Neural progenitor cell (in vitro differentiated cells): Measurements from ENCODE around the gene SGPP1. TPM values are rescaled to one million over a fixed set of nuclear protein-coding genes. Genes with fewer than 3 reads are reported as not detected.
"Not testable (repeated sequence)": the region's sequence is repeated elsewhere in the genome, so short reads cannot be mapped to it uniquely, and the experiment has no call there.

Source experiments
- DNase-seq: peaks from one replicate; pipeline ENCODE4 v3.0.0-alpha.2; 2016; ENCODE audit warnings: low spot score
- H2AFZ ChIP-seq: fragments of 200-600 bp; sonication (generic); replicated peaks from 2 replicates; pipeline ENCODE4 v1.6.1; 2016; ENCODE audit warnings: antibody characterized with exemption
- H3F3A ChIP-seq: fragments of 200-600 bp; sonication (generic); 2 replicates; pipeline ENCODE4 v1.6.1; 2016; ENCODE audit warnings: antibody characterized with exemption, low read depth
- H3K27ac ChIP-seq: fragments of 200-600 bp; sonication (generic); 2 replicates; pipeline ENCODE4 v1.5.1; 2016; ENCODE audit warnings: mild to moderate bottlenecking
- H3K27me3 ChIP-seq: fragments of 200-600 bp; sonication (generic); 2 replicates; pipeline ENCODE4 v1.6.1; 2016; ENCODE audit warnings: mild to moderate bottlenecking, moderate library complexity
- H3K36me3 ChIP-seq: fragments of 200-600 bp; sonication (generic); 2 replicates; pipeline ENCODE4 v1.5.1; 2016
- H3K4me1 ChIP-seq: fragments of 200-600 bp; sonication (generic); 2 replicates; pipeline ENCODE4 v1.6.1; 2016; ENCODE audit warnings: mixed run types
- H3K4me2 ChIP-seq: fragments of 200-600 bp; sonication (generic); 2 replicates; pipeline ENCODE4 v1.6.1; 2016
- H3K4me3 ChIP-seq: fragments of 200-600 bp; sonication (generic); 2 replicates; pipeline ENCODE4 v1.5.1; 2016
- H3K79me2 ChIP-seq: fragments of 200-600 bp; sonication (generic); 2 replicates; pipeline ENCODE4 v1.6.1; 2016; ENCODE audit warnings: low read depth
- H3K9ac ChIP-seq: fragments of 200-600 bp; sonication (generic); 2 replicates; pipeline ENCODE4 v1.6.1; 2016
- H3K9me3 ChIP-seq: fragments of 200-600 bp; sonication (generic); 2 replicates; pipeline ENCODE4 v1.5.1; 2016; ENCODE audit warnings: low read depth
- H4K20me1 ChIP-seq: fragments of 200-600 bp; sonication (generic); 2 replicates; pipeline ENCODE4 v1.6.1; 2016; ENCODE audit warnings: low read depth
- H3K27ac Mint-ChIP-seq: 3 replicates; pipeline ENCODE4 v1.8.0; 2021; ENCODE audit warnings: mixed read lengths
- H3K27me3 Mint-ChIP-seq: 2 replicates; pipeline ENCODE4 v1.8.0; 2022; ENCODE audit warnings: low read depth, mild to moderate bottlenecking, inconsistent platforms, moderate library complexity, mixed read lengths; ENCODE audit not compliant: insufficient read depth
- H3K36me3 Mint-ChIP-seq: 3 replicates; pipeline ENCODE4 v1.8.0; 2021; ENCODE audit warnings: mixed read lengths
- H3K4me1 Mint-ChIP-seq: 3 replicates; pipeline ENCODE4 v1.8.0; 2021; ENCODE audit warnings: mixed read lengths
- H3K4me3 Mint-ChIP-seq: 3 replicates; pipeline ENCODE4 v1.8.0; 2021; ENCODE audit warnings: mild to moderate bottlenecking, moderate library complexity, mixed read lengths
- H3K9me3 Mint-ChIP-seq: 3 replicates; pipeline ENCODE4 v1.8.0; 2020; ENCODE audit warnings: mixed read lengths
- CTCF ChIP-seq: fragments of 200-600 bp; sonication (generic); IDR thresholded peaks from 2 replicates; pipeline ENCODE4 v1.5.1; 2017; ENCODE audit warnings: antibody characterized with exemption, mild to moderate bottlenecking
- EZH2 ChIP-seq: fragments of 200-600 bp; sonication (generic); IDR thresholded peaks from 2 replicates; pipeline ENCODE4 v1.6.1; 2017; ENCODE audit warnings: antibody characterized with exemption, mild to moderate bottlenecking, moderate library complexity
- EZH2phosphoT487 ChIP-seq: fragments of 200-600 bp; sonication (generic); IDR thresholded peaks from 2 replicates; pipeline ENCODE4 v1.6.1; 2017; ENCODE audit warnings: antibody characterized with exemption
- small RNA-seq: library from RNA; depleted of rRNA; stranded (forward); fragments of <200 nt; gene quantifications from one replicate; pipeline ENCODE3, GENCODE V24; 2015
- total RNA-seq: library from RNA; depleted of rRNA; stranded (reverse); fragments of >200 nt; gene quantifications from 2 replicates; pipeline ENCODE4 v1.2.3, GENCODE V29; 2015; ENCODE audit warnings: low replicate concordance

The SGPP1 gene
- total RNA-seq, 1 donor from 2014 or later = 9.2 TPM

DNA sequence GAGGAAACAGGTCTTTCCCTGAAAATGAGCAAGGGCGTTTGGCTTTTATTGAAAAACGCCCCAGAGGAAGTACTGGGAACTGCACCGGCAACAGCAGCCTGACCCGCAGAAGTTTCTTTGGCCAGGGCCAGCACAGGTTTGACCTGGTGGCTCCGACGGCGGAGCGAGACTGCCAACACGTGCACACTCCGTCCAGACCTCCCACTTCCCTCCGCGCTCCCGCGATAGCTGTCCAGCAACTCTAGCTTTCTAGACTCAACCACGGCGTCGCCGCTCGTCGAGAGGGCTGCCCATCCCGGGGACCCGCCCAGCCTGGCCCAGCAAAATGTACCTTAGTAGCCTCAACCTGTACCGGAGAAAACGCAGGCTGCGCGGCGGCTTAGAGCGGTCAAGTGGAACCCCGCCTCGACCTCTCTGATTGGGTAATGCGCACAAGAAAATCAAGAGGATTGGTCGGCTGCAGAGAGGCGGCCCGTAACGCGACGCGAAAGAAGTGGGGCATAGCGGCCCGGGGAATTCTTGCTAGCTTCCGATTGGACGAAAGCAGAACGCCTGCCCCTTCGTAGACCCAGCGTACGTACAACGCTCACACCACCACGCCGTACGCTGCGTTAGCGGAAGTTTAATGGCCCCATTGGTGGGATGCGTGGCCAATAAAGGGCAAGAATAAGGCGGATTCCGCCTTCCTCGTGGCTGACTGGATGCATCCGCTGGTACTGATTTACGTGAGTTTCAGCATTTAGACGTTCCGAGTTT, 86.2 kb downstream of the SGPP1 start, which contains the start of gene WDR89:
Gene WDR89, minus strand, starts transcription at position 399 of the 756 bp plus-strand sequence. CDS start 41,929 bp downstream, outside the sequence.
- H3K27ac ChIP-seq = peak within 1 kb of the TSS; percentile 83
- H3K9ac ChIP-seq = peak within 1 kb of the TSS; percentile 62
- H2AFZ ChIP-seq = peak within 1 kb of the TSS; percentile 98
- Mint-ChIP-seq H3K4me3 (peak within 1 kb of the TSS; percentile 90), H3K27ac (peak within 1 kb of the TSS; percentile 96), H3K4me1 (peaks cover 12% of the 10 kb centered on the region), H3K27me3 (no peaks in the 10 kb centered on the region), H3K9me3 (peaks cover 12% of the 10 kb centered on the region), H3K36me3 (peaks cover 24% of the 10 kb centered on the region)
- no peaks in the 10 kb centered on the region for H3K36me3 ChIP-seq
- H3K9me3 ChIP-seq = no peaks in the 10 kb centered on the region
- H3K79me2 ChIP-seq = peaks cover 54% of the 10 kb centered on the region
- H3K4me2 ChIP-seq = peak within 1 kb of the TSS; percentile 90
- H3F3A ChIP-seq = peaks cover 10% of the 10 kb centered on the region
- TF ChIP-seq EZH2phosphoT487 = no peak
- TF ChIP-seq CTCF = peak; percentile 70
- no peak for TF ChIP-seq EZH2
- H3K27me3 ChIP-seq = no peaks in the 10 kb centered on the region
- peaks cover 5% of the 10 kb centered on the region for H3K4me1 ChIP-seq
- DNase-seq = peak; percentile 99
- no peaks in the 10 kb centered on the region for H4K20me1 ChIP-seq
- peak within 1 kb of the TSS; percentile 64 for H3K4me3 ChIP-seq

DNA sequence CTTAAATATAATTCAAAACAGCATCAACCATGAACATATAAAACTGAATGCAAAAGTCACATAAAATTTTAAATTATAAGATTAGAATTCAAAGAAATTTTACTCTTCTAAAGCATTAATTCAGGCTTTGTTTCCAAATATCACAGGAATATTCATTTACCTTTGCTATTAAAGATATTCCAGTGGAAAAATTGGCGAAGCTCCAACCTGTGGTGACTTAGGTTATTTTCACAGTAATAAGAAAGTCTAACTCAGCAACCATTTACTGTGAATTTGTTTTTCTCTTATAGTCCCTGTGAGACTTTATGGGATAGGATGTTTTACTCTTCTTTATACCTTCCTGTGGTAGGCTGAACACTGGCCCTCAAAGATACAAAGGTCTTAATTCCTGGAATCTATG, 89.4 kb downstream of the SGPP1 start:
- Histone ChIP-seq H3K27ac (no peak overlapping the region), H3K4me3 (no peak overlapping the region), H3K79me2 (peaks cover 86% of the 10 kb centered on the region), H4K20me1 (no peaks in the 10 kb centered on the region), H3K4me1 (peaks cover 5% of the 10 kb centered on the region), H3K27me3 (no peaks in the 10 kb centered on the region), H3K36me3 (no peaks in the 10 kb centered on the region), H3K9me3 (no peaks in the 10 kb centered on the region), H3K9ac (no peak overlapping the region), H3K4me2 (no peak overlapping the region), H2AFZ (no peak overlapping the region), H3F3A (peaks cover 10% of the 10 kb centered on the region)
- TF ChIP-seq EZH2 = no peak
- no peak for TF ChIP-seq CTCF
- TF ChIP-seq EZH2phosphoT487 = no peak
- Mint-ChIP-seq H3K4me3 (no peak overlapping the region), H3K27me3 (peaks cover 2% of the 10 kb centered on the region), H3K27ac (no peak overlapping the region), H3K9me3 (peaks cover 30% of the 10 kb centered on the region), H3K36me3 (peaks cover 42% of the 10 kb centered on the region), H3K4me1 (peaks cover 12% of the 10 kb centered on the region)
- no peak for DNase-seq

- Histone ChIP-seq H3K79me2 (peaks cover 100% of the 10 kb centered on the region), H4K20me1 (peaks cover 17% of the 10 kb centered on the region)
- Mint-ChIP-seq H3K9me3 (peaks cover 30% of the 10 kb centered on the region), H3K4me1 (peaks cover 10% of the 10 kb centered on the region), H3K36me3 (peaks cover 45% of the 10 kb centered on the region)
- not testable (repeated sequence) for H3K9me3 ChIP-seq, H3F3A ChIP-seq, H3K27me3 Mint-ChIP-seq, H3K4me3 Mint-ChIP-seq, H3K36me3 ChIP-seq, H3K9ac ChIP-seq, H2AFZ ChIP-seq, H3K4me3 ChIP-seq, H3K4me2 ChIP-seq, H3K4me1 ChIP-seq, H3K27ac Mint-ChIP-seq, DNase-seq, H3K27ac ChIP-seq, H3K27me3 ChIP-seq
Observed at GRCh38 chr14:63636094-63636635, 91.7 kb downstream of the SGPP1 start.

Small RNA genes within 50 kb of the gene (small RNA-seq; reads per million reads assigned to genes)
- not detected for gene AL161670.1
- gene RF00012 = not detected
- not detected for gene RNU7-116P

Other genes with a start within 250 kb of the SGPP1 start
- 42.6 and 72.0 TPM in 2 replicates for gene PPP2R5E, start 184.7 kb downstream of the SGPP1 start, total RNA-seq
- 23.3 and 39.0 TPM in 2 replicates for gene WDR89, start 86.2 kb downstream of the SGPP1 start, total RNA-seq
- 88.1 and 105 TPM in 2 replicates for gene SYNE2, start 124.9 kb upstream of the SGPP1 start, total RNA-seq